ENCODE results near the gene COA1.

COA1 gene

DNA sequence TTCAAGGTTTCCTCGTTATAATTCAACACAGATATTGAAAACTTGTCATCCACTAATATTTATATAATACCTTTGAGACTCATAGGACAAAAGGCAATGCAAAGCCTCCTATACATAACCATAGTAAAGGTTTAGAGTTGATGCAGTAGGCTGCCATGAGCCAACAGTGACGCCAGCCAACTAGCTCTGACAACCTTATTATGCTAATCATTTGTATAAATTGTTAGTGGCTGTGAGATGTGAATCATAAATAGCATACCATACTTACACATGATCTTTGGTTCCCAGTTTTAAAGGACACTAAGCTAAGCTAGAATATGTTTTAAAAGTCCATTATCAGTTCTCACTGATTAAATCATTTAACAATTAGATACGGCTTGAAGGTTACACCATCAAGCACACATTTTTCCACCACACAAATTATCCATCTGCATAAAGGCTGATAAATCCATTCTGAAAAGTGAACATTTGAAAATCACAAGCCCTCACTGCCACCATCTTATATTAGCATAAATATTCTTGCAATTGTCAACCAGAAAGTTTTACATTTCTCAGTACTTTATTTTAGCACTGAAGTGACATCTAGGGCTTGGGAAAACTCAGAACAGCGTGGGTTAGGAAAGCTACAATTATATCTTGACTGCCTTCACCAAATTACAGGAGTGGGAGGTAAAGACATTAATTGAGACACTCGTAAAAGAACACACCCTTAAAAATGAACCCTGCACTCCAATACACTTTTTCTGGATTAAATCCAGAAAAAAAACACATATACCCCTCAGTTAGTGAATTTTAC, 30.7 kb downstream of the COA1 start:
- Histone ChIP-seq H3K79me2 (ENCODE audit: insufficient read depth, low read length) (peaks cover 97% of the 10 kb centered on the region), H3K36me3 (ENCODE audit: low read length) (peaks cover 4% of the 10 kb centered on the region; the same call in 1 of the 2 replicates), H3K27ac (ENCODE audit: low read depth, low read length) (peak overlapping the region; percentile 83), H3K27me3 (ENCODE audit: low read length) (no peaks in the 10 kb centered on the region), H3K9ac (ENCODE audit: low read length) (peak overlapping the region; percentile 53), H3K4me2 (ENCODE audit: low read depth, low read length, poor library complexity, severe bottlenecking) (peak overlapping the region; percentile 68), H3F3A (ENCODE audit: insufficient read depth) (peaks cover 44% of the 10 kb centered on the region), H4K20me1 (ENCODE audit: low read depth, low read length) (no peaks in the 10 kb centered on the region), H2AFZ (ENCODE audit: low read depth, low read length, severe bottlenecking) (no peak overlapping the region), H3K9me2 (replicated peaks; ENCODE audit: insufficient read depth, low read length) (no peaks in the 10 kb centered on the region), H3K4me3 (ENCODE audit: insufficient read depth, low read length, poor library complexity, severe bottlenecking) (peak overlapping the region; percentile 29), H3K9me3 (ENCODE audit: insufficient read depth, low read length) (no peaks in the 10 kb centered on the region)
- TF ChIP-seq EZH2phosphoT487 (conservative IDR thresholded peaks at IDR 0.05; ENCODE audit: low read length), result no peak
- TF ChIP-seq, protein P1, sequence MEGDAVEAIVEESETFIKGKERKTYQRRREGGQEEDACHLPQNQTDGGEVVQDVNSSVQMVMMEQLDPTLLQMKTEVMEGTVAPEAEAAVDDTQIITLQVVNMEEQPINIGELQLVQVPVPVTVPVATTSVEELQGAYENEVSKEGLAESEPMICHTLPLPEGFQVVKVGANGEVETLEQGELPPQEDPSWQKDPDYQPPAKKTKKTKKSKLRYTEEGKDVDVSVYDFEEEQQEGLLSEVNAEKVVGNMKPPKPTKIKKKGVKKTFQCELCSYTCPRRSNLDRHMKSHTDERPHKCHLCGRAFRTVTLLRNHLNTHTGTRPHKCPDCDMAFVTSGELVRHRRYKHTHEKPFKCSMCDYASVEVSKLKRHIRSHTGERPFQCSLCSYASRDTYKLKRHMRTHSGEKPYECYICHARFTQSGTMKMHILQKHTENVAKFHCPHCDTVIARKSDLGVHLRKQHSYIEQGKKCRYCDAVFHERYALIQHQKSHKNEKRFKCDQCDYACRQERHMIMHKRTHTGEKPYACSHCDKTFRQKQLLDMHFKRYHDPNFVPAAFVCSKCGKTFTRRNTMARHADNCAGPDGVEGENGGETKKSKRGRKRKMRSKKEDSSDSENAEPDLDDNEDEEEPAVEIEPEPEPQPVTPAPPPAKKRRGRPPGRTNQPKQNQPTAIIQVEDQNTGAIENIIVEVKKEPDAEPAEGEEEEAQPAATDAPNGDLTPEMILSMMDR (IDR thresholded peaks at IDR 0.05; ENCODE audit: insufficient read depth, low read length, poor library complexity, severe bottlenecking), result no peak

GRCh38 chr7:43697690-43698089, 31.6 kb downstream of the COA1 start:
- peaks cover 97% of the 10 kb centered on the region for H3K79me2 ChIP-seq (ENCODE audit: insufficient read depth, low read length)
- peak overlapping the region; percentile 53 for H3K9ac ChIP-seq (ENCODE audit: low read length)
- H3K27me3 ChIP-seq (ENCODE audit: low read length), result no peaks in the 10 kb centered on the region
- peaks cover 4% of the 10 kb centered on the region; the same call in 1 of the 2 replicates for H3K36me3 ChIP-seq (ENCODE audit: low read length)
- no peaks in the 10 kb centered on the region for H3K9me2 ChIP-seq (replicated peaks; ENCODE audit: insufficient read depth, low read length)
- peak overlapping the region; percentile 83 for H3K27ac ChIP-seq (ENCODE audit: low read depth, low read length)
- peaks cover 44% of the 10 kb centered on the region for H3F3A ChIP-seq (ENCODE audit: insufficient read depth)
- peak overlapping the region; percentile 5 for H3K4me3 ChIP-seq (ENCODE audit: insufficient read depth, low read length, poor library complexity, severe bottlenecking)
- no peak for TF ChIP-seq EZH2phosphoT487 (conservative IDR thresholded peaks at IDR 0.05; ENCODE audit: low read length)
- TF ChIP-seq, protein P1 (IDR thresholded peaks at IDR 0.05; ENCODE audit: insufficient read depth, low read length, poor library complexity, severe bottlenecking), result no peak
- peak overlapping the region; percentile 68 for H3K4me2 ChIP-seq (ENCODE audit: low read depth, low read length, poor library complexity, severe bottlenecking)
- H3K9me3 ChIP-seq (ENCODE audit: insufficient read depth, low read length), result no peaks in the 10 kb centered on the region
- H4K20me1 ChIP-seq (ENCODE audit: low read depth, low read length), result no peaks in the 10 kb centered on the region
- no peak overlapping the region for H2AFZ ChIP-seq (ENCODE audit: low read depth, low read length, severe bottlenecking)

GRCh38 chr7:43695365-43695764, 34.0 kb downstream of the COA1 start:
- Histone ChIP-seq H3K9ac (ENCODE audit: low read length) (no peak overlapping the region), H3K4me3 (ENCODE audit: insufficient read depth, low read length, poor library complexity, severe bottlenecking) (no peak overlapping the region), H3K9me3 (ENCODE audit: insufficient read depth, low read length) (no peaks in the 10 kb centered on the region), H3K79me2 (ENCODE audit: insufficient read depth, low read length) (peaks cover 97% of the 10 kb centered on the region), H3K27ac (ENCODE audit: low read depth, low read length) (peak overlapping the region; percentile 38), H3K27me3 (ENCODE audit: low read length) (no peaks in the 10 kb centered on the region), H4K20me1 (ENCODE audit: low read depth, low read length) (no peaks in the 10 kb centered on the region), H3F3A (ENCODE audit: insufficient read depth) (peaks cover 28% of the 10 kb centered on the region; the same call in 1 of the 2 replicates), H3K36me3 (ENCODE audit: low read length) (peaks cover 4% of the 10 kb centered on the region; the same call in 1 of the 2 replicates), H3K4me2 (ENCODE audit: low read depth, low read length, poor library complexity, severe bottlenecking) (no peak overlapping the region), H3K9me2 (replicated peaks; ENCODE audit: insufficient read depth, low read length) (no peaks in the 10 kb centered on the region), H2AFZ (ENCODE audit: low read depth, low read length, severe bottlenecking) (no peak overlapping the region)
- TF ChIP-seq, protein P1 (IDR thresholded peaks at IDR 0.05; ENCODE audit: insufficient read depth, low read length, poor library complexity, severe bottlenecking), result no peak
- TF ChIP-seq EZH2phosphoT487 (conservative IDR thresholded peaks at IDR 0.05; ENCODE audit: low read length), result no peak

Measured in SU-DHL-6 (cell line).